HG02970 (cell line): ENCODE measurements around the gene ITGBL1.

Experiments used
- ATAC-seq: cut with Tn5 transposase; IDR thresholded peaks from one replicate; pipeline ENCODE4 v1.9.1; 2021; ENCODE audit warnings: mild to moderate bottlenecking, moderate library complexity, moderate number of reproducible peaks; ENCODE audit not compliant: unreplicated experiment, low FRiP score

Gene ITGBL1

DNA sequence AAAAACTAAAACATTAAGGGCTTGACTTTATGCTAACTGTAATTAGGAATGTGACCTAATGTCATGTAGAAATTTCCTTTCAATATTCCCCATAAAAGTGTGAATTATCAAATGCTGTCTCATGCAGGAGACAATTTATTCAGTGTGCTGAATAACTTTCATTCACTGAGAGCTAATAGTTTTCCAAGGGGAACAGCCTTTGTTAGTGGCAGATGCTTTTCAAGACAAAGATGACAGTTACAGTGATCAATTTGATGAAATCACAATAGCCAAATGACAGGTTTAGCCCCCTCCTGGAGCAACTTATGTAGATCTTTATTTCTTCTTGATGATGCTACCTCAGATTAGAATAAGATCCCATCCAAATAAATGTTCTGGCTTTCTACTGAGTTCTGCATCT, 275.5 kb downstream of the ITGBL1 start:
- ATAC-seq, result no peak

DNA sequence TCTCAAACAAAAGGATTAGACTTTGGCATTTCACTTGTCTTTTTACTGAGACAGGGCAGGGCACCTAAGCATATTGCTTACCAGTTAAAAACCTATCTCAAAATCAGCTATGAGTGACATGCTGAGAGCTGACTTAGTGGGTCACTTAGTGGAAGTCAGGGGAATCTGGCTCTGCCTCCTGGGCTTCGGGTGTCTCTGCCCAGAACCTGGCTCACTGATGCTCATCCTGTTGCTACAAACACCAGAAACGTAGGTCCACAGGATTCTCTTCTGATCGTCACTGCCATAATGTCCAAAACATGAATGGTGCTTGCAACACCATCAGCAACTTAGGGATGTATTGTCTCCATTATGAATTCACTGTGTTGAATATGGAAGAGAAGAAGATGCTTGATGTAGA, 276.1 kb downstream of the ITGBL1 start:
- no peak for ATAC-seq

DNA sequence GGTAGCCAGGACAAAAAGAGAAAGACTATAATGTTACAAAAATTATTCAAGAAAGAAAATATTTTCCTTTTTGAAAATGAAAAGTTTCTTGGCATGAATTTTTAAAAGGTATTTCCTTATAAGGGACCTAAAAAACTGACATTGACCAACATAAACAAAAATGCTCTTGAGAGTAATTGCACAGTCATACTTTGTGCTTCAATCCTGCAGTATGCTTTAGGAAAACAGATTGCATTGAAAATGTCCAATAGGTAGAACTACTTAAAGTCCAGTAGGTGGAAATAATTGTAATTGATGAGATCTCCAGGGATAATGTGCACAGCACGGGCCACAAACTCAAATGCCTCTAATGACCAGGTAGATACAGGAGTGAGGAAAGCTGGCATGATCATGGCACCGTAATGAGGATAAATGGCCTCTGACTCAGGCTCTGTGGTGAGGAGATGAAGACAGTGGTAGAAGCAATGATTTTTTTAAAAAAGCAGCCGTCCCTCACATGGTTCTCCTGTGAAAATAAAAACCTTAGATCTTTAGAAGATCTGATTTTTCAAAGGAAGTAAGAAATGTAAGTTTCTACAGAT, 278.0 kb downstream of the ITGBL1 start:
- no peak for ATAC-seq

- ATAC-seq, result no peak
Measured at GRCh38 chr13:101736566-101736965, 284.1 kb downstream of the ITGBL1 start.

GRCh38 chr13:101738336-101738735, 285.9 kb downstream of the ITGBL1 start:
- ATAC-seq, result no peak

- ATAC-seq, result peak; percentile 98
Measured at GRCh38 chr13:101739382-101740178, 287.1 kb downstream of the ITGBL1 start.

DNA sequence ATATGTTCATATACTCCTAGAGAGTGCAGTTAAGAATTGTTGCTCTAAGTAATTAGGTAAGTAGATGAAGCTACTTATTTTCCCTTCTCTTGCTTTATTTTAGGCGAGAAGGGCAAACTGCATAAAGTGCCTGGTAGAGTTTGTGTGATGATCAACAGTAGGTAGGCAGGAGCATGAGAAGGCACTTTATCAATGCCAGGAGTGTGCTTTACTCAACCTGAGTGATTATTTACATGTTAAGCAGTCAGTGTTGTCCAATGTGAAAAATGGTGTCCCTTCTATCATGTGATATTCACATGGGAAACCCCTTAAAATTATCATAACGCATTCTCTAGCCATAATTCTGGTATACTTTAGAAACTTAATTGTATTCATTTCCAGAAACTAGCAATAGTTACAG, 294.0 kb downstream of the ITGBL1 start:
- no peak for ATAC-seq

DNA sequence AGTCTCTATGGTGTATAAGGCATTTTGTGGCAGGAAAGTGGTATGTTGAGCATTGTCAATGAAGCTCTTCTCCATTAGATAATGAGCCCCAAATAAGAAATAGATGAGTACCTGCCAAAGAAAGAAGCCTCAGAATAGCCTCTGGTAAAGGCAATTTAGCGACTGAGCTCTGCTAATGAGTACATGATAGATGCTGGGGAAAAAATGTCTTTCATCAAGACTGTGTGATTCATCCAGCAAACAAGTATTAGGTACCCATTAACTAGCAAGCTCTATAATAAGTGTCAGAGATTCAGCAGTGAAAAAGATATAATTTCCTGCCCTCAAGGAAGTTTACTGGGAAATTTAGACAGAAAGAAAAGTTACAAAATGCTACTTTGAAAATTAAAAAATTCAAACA, 294.6 kb downstream of the ITGBL1 start:
- ATAC-seq, result no peak

DNA sequence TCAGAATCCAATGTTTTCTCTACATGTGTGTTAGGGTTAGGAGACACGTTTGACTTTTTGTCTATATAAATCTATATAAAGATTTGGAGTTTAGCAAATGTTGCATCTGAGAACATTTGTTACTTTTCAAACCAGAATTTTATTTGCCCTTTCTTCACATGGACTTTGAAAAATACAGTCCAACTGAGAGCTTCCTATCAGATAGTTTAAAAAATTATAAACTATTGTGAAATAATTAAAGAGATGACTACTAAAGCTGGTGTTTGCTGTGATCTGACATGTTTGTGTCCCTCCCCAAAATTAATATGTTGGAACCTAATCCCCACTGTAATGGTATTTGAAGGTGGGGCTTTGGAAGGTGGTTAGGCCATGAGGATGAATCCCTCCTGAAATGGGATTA, 297.1 kb downstream of the ITGBL1 start:
- ATAC-seq, result no peak

GRCh38 chr13:101751488-101751887, 299.0 kb downstream of the ITGBL1 start:
- ATAC-seq, result no peak

DNA sequence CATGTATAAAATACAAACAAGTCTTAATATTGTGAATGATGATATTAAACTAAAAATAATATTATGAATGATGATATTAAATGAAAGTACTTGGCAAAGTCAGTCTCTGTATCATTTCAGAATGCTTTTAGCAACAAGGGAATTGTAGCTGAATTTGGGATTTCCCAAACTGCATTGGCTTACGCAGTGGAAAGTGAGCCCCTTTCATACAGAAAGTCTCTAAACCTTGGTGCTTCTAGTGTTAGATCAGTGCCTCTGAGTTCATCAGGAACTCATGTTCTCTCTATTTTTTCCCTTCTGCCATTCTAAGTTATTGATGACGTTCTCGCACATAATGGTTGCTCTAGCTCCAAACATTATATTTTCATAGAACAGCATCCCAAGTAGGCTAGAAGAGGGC, 300.0 kb downstream of the ITGBL1 start:
- ATAC-seq, result no peak

DNA sequence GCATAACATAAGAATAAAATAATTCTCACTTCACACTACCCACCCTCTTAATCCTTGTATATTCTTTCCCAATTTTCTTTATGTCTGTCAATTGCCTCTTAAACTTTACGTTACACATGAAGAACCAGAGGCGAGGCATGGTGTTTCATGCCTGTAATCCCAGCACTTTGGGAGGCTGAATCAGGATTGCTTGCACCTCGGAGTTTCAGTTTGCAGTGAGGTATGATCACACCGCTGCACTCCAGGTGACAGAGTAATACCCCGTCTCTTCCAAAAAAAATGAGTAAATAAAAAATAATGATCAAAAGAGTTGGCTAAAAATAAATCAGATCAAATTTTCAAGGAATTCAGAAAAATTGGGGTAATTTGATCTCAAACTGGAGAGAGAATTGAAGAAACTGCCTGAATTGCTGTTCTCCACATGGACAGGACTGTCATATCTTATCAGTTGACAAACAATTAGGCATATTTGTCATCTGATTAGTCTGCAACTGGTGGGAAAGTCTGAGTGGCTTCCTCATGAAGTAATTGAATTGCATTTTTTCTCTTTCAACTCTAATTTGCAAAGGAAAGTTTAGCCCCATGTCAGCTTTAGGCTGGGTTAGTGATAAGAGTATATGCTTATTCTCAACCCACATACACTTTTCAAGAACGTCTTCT, 302.9 kb downstream of the ITGBL1 start:
- no peak for ATAC-seq

DNA sequence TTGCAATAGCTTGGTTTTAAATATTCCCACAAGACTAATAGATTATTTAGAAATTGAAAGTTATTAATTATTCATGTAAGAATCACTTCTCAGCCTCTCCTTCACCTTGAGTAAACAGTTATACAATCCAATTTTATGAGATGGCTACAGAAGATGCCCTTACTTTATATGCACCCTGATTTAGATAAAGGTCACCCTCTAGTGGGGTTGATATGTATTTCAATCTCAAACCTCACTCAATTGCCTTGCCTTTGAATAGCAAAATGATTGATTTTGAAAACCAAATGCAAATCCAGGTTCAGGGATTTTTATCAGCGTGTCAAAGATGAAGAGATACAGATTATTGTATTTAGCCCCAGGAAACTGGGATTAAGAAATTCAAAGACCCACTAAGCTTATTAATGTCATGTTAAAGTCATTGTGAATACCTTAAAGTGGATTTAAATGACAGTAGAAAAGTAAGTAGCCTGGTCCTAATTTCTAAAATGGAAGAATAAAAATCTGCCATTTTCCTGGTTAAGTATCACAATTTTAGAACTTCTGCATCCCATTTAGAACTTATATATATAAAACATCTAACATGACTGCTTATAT, 305.1 kb downstream of the ITGBL1 start:
- no peak for ATAC-seq

DNA sequence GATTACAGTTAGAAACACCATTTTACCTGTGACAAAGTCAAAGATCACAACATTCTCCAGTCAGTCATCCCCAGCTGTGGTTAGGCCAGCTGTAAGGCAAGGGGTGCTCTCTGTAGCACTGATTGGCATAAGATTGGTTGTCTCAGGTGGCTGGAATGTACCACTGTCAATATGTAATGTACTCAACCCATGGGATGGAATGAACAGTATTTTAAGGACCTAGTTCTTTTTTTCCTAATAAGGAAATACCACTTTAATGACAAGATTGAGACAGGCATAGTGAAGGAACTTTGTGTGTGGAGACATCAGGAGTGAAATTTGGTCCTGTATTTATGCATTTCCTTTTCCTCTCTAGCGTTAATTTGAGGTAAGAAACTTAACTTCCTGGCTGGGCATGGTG, 310.7 kb downstream of the ITGBL1 start:
- no peak for ATAC-seq
